IMR-90 (cell line): ENCODE results near the gene MARCHF3. TPM values are rescaled to one million over a fixed set of nuclear protein-coding genes. Genes with fewer than 3 reads are reported as not detected.

ENCODE experiments used
- ATAC-seq: fragments of 200-7000 bp; cut with Tn5 transposase; 2 replicates; pipeline ENCODE4 v1.9.1; 2020; ENCODE audit warnings: low read depth, mild to moderate bottlenecking, moderate library complexity
- BruUV-seq: library from RNA; stranded (reverse); fragments of 400-500 nt; replicated peaks from 2 replicates; lab custom pipeline; 2021; lab: Mats Ljungman, UMichigan
- CTCF ChIA-PET: fragments of 300-600 bp; formaldehyde crosslinking; extraction: SDS; loops from one replicate; lab custom pipeline; 2021; ENCODE audit warnings: antibody characterized with exemption; lab: Yijun Ruan, JAX
- POLR2A ChIA-PET: fragments of 300-600 bp; sonication (Branson Sonifier 250); formaldehyde crosslinking; loops from one replicate; lab custom pipeline; 2022; ENCODE audit warnings: antibody characterized with exemption; ENCODE audit not compliant: unreplicated experiment; lab: Charles Lee
- DNase-seq: peaks from one replicate; pipeline ENCODE4 v3.0.0; 2013
- H2AFZ ChIP-seq: replicated peaks from 2 replicates; pipeline ENCODE3; 2013; ENCODE audit warnings: low read length, mild to moderate bottlenecking; ENCODE audit not compliant: poor library complexity
- H2AK5ac ChIP-seq: 2 replicates; pipeline ENCODE4 v1.6.1; 2013; ENCODE audit warnings: low read depth, low read length, inconsistent platforms
- H2AK9ac ChIP-seq: replicated peaks from 2 replicates; pipeline ENCODE3; 2013; ENCODE audit warnings: mild to moderate bottlenecking, low read depth, low read length, moderate library complexity; ENCODE audit not compliant: poor library complexity
- H2BK120ac ChIP-seq: 2 replicates; pipeline ENCODE4 v1.6.1; 2013; ENCODE audit warnings: low read depth, low read length, inconsistent platforms
- H2BK15ac ChIP-seq: 3 replicates; pipeline ENCODE4 v1.6.1; 2013; ENCODE audit warnings: low read depth, low read length, inconsistent platforms
- H2BK20ac ChIP-seq: 2 replicates; pipeline ENCODE4 v1.6.1; 2013; ENCODE audit warnings: low read depth, mild to moderate bottlenecking, inconsistent platforms, low read length, moderate library complexity
- H2BK5ac ChIP-seq: 2 replicates; pipeline ENCODE4 v1.6.1; 2013; ENCODE audit warnings: mild to moderate bottlenecking, low read depth, low read length, inconsistent platforms; ENCODE audit not compliant: poor library complexity, severe bottlenecking
- H3K14ac ChIP-seq: replicated peaks from 2 replicates; pipeline ENCODE4 v1.6.1; 2013; ENCODE audit warnings: low read depth, low read length, inconsistent platforms
- H3K18ac ChIP-seq: 2 replicates; pipeline ENCODE4 v1.6.1; 2013; ENCODE audit warnings: low read depth, low read length, control low read depth
- H3K23ac ChIP-seq: 2 replicates; pipeline ENCODE4 v1.6.1; 2013; ENCODE audit warnings: low read depth, low read length, inconsistent platforms
- H3K27ac ChIP-seq: 2 replicates; pipeline ENCODE4 v1.5.1; 2013; ENCODE audit warnings: mild to moderate bottlenecking, control low read depth, low read length; ENCODE audit not compliant: insufficient read depth
- H3K27me3 ChIP-seq: 2 replicates; pipeline ENCODE4 v1.6.1; 2013; ENCODE audit warnings: low read length; ENCODE audit not compliant: control insufficient read depth, insufficient read depth
- H3K36me3 ChIP-seq: 2 replicates; pipeline ENCODE4 v1.6.1; 2013; ENCODE audit warnings: low read length, mixed read lengths; ENCODE audit not compliant: control insufficient read depth, insufficient read depth
- H3K4ac ChIP-seq: 2 replicates; pipeline ENCODE4 v1.6.1; 2013; ENCODE audit warnings: low read depth, low read length, inconsistent platforms
- H3K4me1 ChIP-seq: 2 replicates; pipeline ENCODE4 v1.6.1; 2013; ENCODE audit warnings: low read length, mixed read lengths; ENCODE audit not compliant: control insufficient read depth, insufficient read depth
- H3K4me2 ChIP-seq: 2 replicates; pipeline ENCODE4 v1.6.1; 2013; ENCODE audit warnings: low read depth, mild to moderate bottlenecking, control low read depth, low read length, moderate library complexity
- H3K4me3 ChIP-seq: 2 replicates; pipeline ENCODE4 v1.5.1; 2013; ENCODE audit warnings: low read depth, mild to moderate bottlenecking, control low read depth, low read length, moderate library complexity; ENCODE audit not compliant: insufficient read depth
- H3K56ac ChIP-seq: 2 replicates; pipeline ENCODE4 v1.6.1; 2013; ENCODE audit warnings: low read length, inconsistent platforms; ENCODE audit not compliant: insufficient read depth; ENCODE audit errors: extremely low read depth
- H3K79me1 ChIP-seq, 2 experiments: 2 replicates each; pipeline ENCODE4 v1.6.1; 2013; ENCODE audit warnings: low read length in 2 of 2, inconsistent platforms in 1 of 2, low read depth in 1 of 2
- H3K9ac ChIP-seq: 2 replicates; pipeline ENCODE4 v1.6.1; 2013; ENCODE audit warnings: low read depth, low read length, control low read depth
- H3K9me1 ChIP-seq: 2 replicates; pipeline ENCODE4 v1.6.1; 2013; ENCODE audit warnings: low read length, inconsistent platforms; ENCODE audit not compliant: insufficient read depth
- H3K9me3 ChIP-seq: 2 replicates; pipeline ENCODE4 v1.6.1; 2013; ENCODE audit warnings: low read length; ENCODE audit not compliant: control insufficient read depth, insufficient read depth
- H4K20me1 ChIP-seq: 2 replicates; pipeline ENCODE4 v1.6.1; 2013; ENCODE audit warnings: low read length, inconsistent platforms; ENCODE audit not compliant: insufficient read depth
- H4K5ac ChIP-seq: 2 replicates; pipeline ENCODE4 v1.6.1; 2013; ENCODE audit warnings: mild to moderate bottlenecking, low read depth, low read length, control low read depth
- H4K8ac ChIP-seq, 2 experiments: 2 replicates each; pipeline ENCODE4 v1.6.1; 2013; ENCODE audit warnings: low read depth in 2 of 2, low read length in 2 of 2, control low read depth in 1 of 2, inconsistent platforms in 1 of 2
- H4K91ac ChIP-seq: 2 replicates; pipeline ENCODE4 v1.6.1; 2013; ENCODE audit warnings: low read depth, low read length, inconsistent platforms; ENCODE audit not compliant: insufficient read depth
- BHLHE40 ChIP-seq: fragments of 150-350 bp; IDR thresholded peaks from 2 replicates; pipeline ENCODE4 v1.6.1; 2016; ENCODE audit warnings: mild to moderate bottlenecking, low read depth, low read length
- CHD1 ChIP-seq: IDR thresholded peaks from 2 replicates; pipeline ENCODE4 v1.6.1; 2012; ENCODE audit warnings: low read depth, low read length, improper control_type of control experiment
- MAFK ChIP-seq: IDR thresholded peaks from 2 replicates; pipeline ENCODE4 v1.6.1; 2012; ENCODE audit warnings: low read depth, low read length, improper control_type of control experiment
- POLR2A ChIP-seq: IDR thresholded peaks from 2 replicates; pipeline ENCODE4 v1.6.1; 2012; ENCODE audit warnings: mild to moderate bottlenecking, low read depth, low read length
- RAD21 ChIP-seq: IDR thresholded peaks from 2 replicates; pipeline ENCODE4 v1.6.1; 2012; ENCODE audit warnings: low read length, improper control_type of control experiment
- RFX5 ChIP-seq: IDR thresholded peaks from 2 replicates; pipeline ENCODE4 v1.8.0; 2012; ENCODE audit warnings: low read depth, mild to moderate bottlenecking, low read length, moderate library complexity
- SMC3 ChIP-seq: fragments of 150-350 bp; IDR thresholded peaks from 2 replicates; pipeline ENCODE4 v1.6.1; 2016; ENCODE audit warnings: low read depth, mild to moderate bottlenecking, antibody characterized with exemption, low read length, moderate library complexity
- WGBS, 2 experiments: methylation state at CpG; one replicate each; pipeline versions ENCODE4 v1.1.5 to v1.1.7; 2013; ENCODE audit warnings: missing lambda C conversion rate in 2 of 2; ENCODE audit not compliant: insufficient read length in 1 of 2; ENCODE audit errors: extremely low coverage in 2 of 2; 5-methylcytosine and 5-hydroxymethylcytosine counted together
- dilution Hi-C: fragments of 300-500 bp; cut with HindIII; formaldehyde crosslinking; loops from one replicate; pipeline ENCODE4 v1.14.3; 2018; ENCODE audit warnings: low sequenced_read_pairs; ENCODE audit not compliant: unreplicated experiment
- in situ Hi-C: fragments of 300-500 bp; cut with MboI; formaldehyde crosslinking; loops from 3 replicates; pipeline ENCODE4 v1.14.3; 2019; ENCODE audit warnings: low sequenced_read_pairs, inconsistent platforms, mixed read lengths
- intact Hi-C: fragments of 100-400 bp; cut with micrococcal nuclease; formaldehyde crosslinking; loops from 2 replicates; pipeline ENCODE4 v1.10.0; 2022
- polyA plus RNA-seq, 3 experiments: library from polyadenylated mRNA; depleted of rRNA; stranded (reverse); fragments of >200 nt; gene quantifications; 2 replicates each; pipeline ENCODE4 v1.2.3, GENCODE V29; 2012; ENCODE audit warnings: low replicate concordance in 1 of 3
- total RNA-seq: library from RNA; depleted of rRNA; stranded (reverse); fragments of >200 nt; gene quantifications from 2 replicates; pipeline ENCODE4 v1.2.3, GENCODE V29; 2012
- TF ChIP-seq, protein P1 (sequence below): fragments of 150-350 bp; IDR thresholded peaks from 2 replicates; pipeline ENCODE4 v1.6.1; 2017; ENCODE audit warnings: mild to moderate bottlenecking, antibody characterized with exemption, low read length, low read depth
- TF ChIP-seq, protein P2 (sequence below): conservative IDR thresholded peaks from 2 replicates; pipeline ENCODE4 v1.5.1; 2012; ENCODE audit warnings: mild to moderate bottlenecking, low read depth, low read length, improper control_type of control experiment

MARCHF3 gene
- total and polyA plus RNA-seq, 2 of the 4 experiments (the other 2 are of a cell fraction): 11.2 to 18.8 TPM

DNA sequence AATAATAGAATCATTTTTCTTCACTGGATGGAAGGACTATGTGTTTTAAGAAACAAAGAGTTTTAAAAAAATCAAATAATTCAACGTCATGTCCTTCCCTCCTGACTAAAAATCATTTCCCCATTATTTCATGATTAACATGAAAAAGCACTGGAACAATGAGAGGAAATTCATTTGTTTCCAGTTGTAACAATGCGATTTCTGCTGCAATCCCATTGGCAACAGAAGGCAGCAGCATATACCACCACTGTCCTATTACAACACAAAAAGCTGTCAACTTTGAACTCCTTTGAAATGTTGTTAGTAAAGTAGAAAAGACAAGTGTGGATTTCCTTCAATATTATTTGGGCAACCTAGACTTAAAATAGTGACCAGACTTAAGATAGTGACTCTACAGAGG lies 39.9 kb upstream of the MARCHF3 start:
- in situ Hi-C loops (no loop called here), dilution Hi-C loops (no loop called here), intact Hi-C loops (no loop called here)
- H3K4me3 ChIP-seq: no peak overlapping the region
- no peak overlapping the region for H4K5ac ChIP-seq
- no peak overlapping the region for H2AK9ac ChIP-seq
- H3K27ac ChIP-seq: no peak overlapping the region
- DNase-seq (no peak), ATAC-seq (no peak)
- no peak for TF ChIP-seq RAD21
- no peak for TF ChIP-seq CHD1
- no peak for TF ChIP-seq MAFK
- TF ChIP-seq, protein P1, sequence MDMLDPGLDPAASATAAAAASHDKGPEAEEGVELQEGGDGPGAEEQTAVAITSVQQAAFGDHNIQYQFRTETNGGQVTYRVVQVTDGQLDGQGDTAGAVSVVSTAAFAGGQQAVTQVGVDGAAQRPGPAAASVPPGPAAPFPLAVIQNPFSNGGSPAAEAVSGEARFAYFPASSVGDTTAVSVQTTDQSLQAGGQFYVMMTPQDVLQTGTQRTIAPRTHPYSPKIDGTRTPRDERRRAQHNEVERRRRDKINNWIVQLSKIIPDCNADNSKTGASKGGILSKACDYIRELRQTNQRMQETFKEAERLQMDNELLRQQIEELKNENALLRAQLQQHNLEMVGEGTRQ: no peak
- TF ChIP-seq BHLHE40: no peak
- TF ChIP-seq POLR2A: no peak
- TF ChIP-seq SMC3: no peak
- TF ChIP-seq RFX5: no peak
- TF ChIP-seq, protein P2, sequence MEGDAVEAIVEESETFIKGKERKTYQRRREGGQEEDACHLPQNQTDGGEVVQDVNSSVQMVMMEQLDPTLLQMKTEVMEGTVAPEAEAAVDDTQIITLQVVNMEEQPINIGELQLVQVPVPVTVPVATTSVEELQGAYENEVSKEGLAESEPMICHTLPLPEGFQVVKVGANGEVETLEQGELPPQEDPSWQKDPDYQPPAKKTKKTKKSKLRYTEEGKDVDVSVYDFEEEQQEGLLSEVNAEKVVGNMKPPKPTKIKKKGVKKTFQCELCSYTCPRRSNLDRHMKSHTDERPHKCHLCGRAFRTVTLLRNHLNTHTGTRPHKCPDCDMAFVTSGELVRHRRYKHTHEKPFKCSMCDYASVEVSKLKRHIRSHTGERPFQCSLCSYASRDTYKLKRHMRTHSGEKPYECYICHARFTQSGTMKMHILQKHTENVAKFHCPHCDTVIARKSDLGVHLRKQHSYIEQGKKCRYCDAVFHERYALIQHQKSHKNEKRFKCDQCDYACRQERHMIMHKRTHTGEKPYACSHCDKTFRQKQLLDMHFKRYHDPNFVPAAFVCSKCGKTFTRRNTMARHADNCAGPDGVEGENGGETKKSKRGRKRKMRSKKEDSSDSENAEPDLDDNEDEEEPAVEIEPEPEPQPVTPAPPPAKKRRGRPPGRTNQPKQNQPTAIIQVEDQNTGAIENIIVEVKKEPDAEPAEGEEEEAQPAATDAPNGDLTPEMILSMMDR: no peak
- H2BK20ac ChIP-seq: no peak overlapping the region
- H4K8ac ChIP-seq: no peak overlapping the region
- WGBS, 2 experiments: no CpG with 5 or more reads among the region's 2 CpGs
- no peaks in the 10 kb centered on the region for H3K9me1 ChIP-seq
- no peaks in the 10 kb centered on the region for H3K9me3 ChIP-seq
- H4K91ac ChIP-seq: no peak overlapping the region
- H2BK120ac ChIP-seq: no peak overlapping the region
- no peak overlapping the region for H3K56ac ChIP-seq
- H3K23ac ChIP-seq: no peak overlapping the region
- H3K18ac ChIP-seq: no peak overlapping the region
- ChIA-PET POLR2A (no interaction called here), CTCF (no interaction called here)
- no peaks in the 10 kb centered on the region for H3K36me3 ChIP-seq
- H2BK15ac ChIP-seq: no peak overlapping the region
- H2AK5ac ChIP-seq: no peak overlapping the region
- H3K4me2 ChIP-seq: no peak overlapping the region
- H3K79me1 ChIP-seq: no peaks in the 10 kb centered on the region
- H3K14ac ChIP-seq: no peak overlapping the region
- no peak overlapping the region for H3K4ac ChIP-seq
- H3K9ac ChIP-seq: no peak overlapping the region
- H4K20me1 ChIP-seq: no peaks in the 10 kb centered on the region
- no TSS peak for BruUV-seq
- no peaks in the 10 kb centered on the region for H3K27me3 ChIP-seq
- no peaks in the 10 kb centered on the region for H3K4me1 ChIP-seq
- no peak overlapping the region for H2AFZ ChIP-seq
- no peak overlapping the region for H2BK5ac ChIP-seq
